Activated CD8-positive, alpha-beta T cell treated with anti-CD3 and anti-CD28 coated beads for 36 hours (primary cell): ENCODE data around the gene OCIAD1. TPM values are rescaled to one million over a fixed set of nuclear protein-coding genes. Genes with fewer than 3 reads are reported as not detected.
"Not testable (repeated sequence)": the region's sequence is repeated elsewhere in the genome, so short reads cannot be mapped to it uniquely, and the experiment has no call there.

Experiments used
- ATAC-seq: fragments of 200-7000 bp; cut with Tn5 transposase; one replicate; pipeline ENCODE4 v1.10.0; 2021; ENCODE audit warnings: mild to moderate bottlenecking, moderate library complexity
- CTCF ChIA-PET: fragments of 350-600 bp; sonication (Branson Sonifier 250); formaldehyde crosslinking; loops from one replicate; lab custom pipeline; 2021; ENCODE audit warnings: antibody characterized with exemption; lab: Charles Lee
- POLR2A ChIA-PET: fragments of 350-600 bp; sonication (Branson Sonifier 250); formaldehyde crosslinking; loops from one replicate; lab custom pipeline; 2021; ENCODE audit warnings: antibody characterized with exemption; lab: Charles Lee
- DNase-seq: peaks from one replicate; pipeline ENCODE4 v3.0.0-alpha.2; 2020
- H3K27ac Mint-ChIP-seq: one replicate; pipeline ENCODE4 v1.8.0; 2021; ENCODE audit warnings: mild to moderate bottlenecking, mixed read lengths
- H3K27me3 Mint-ChIP-seq: one replicate; pipeline ENCODE4 v1.8.0; 2021; ENCODE audit warnings: mixed read lengths
- H3K36me3 Mint-ChIP-seq: one replicate; pipeline ENCODE4 v1.8.0; 2021; ENCODE audit warnings: low read depth, mixed read lengths
- H3K4me1 Mint-ChIP-seq: one replicate; pipeline ENCODE4 v1.8.0; 2021; ENCODE audit warnings: low read depth, mixed read lengths
- H3K4me3 Mint-ChIP-seq: one replicate; pipeline ENCODE4 v1.8.0; 2021; ENCODE audit warnings: mild to moderate bottlenecking, moderate library complexity, mixed read lengths
- H3K9me3 Mint-ChIP-seq: one replicate; pipeline ENCODE4 v1.8.0; 2021; ENCODE audit warnings: mixed read lengths
- intact Hi-C: fragments of 100-400 bp; cut with micrococcal nuclease; formaldehyde crosslinking; loops from one replicate; pipeline ENCODE4 v1.10.0; 2022
- total RNA-seq, 2 experiments: library from RNA; stranded (reverse); gene quantifications; one replicate each; pipeline ENCODE4 v1.2.3, GENCODE V29; 2021
- TF ChIP-seq, protein P1 (sequence below): fragments of 200-600 bp; IDR thresholded peaks from one replicate; pipeline ENCODE4 v1.8.0; 2022; ENCODE audit warnings: antibody characterized with exemption, mild to moderate bottlenecking

OCIAD1 gene
- total RNA-seq, 2 experiments from 2014 or later, result 103 to 106 TPM

- TF ChIP-seq, protein P1, sequence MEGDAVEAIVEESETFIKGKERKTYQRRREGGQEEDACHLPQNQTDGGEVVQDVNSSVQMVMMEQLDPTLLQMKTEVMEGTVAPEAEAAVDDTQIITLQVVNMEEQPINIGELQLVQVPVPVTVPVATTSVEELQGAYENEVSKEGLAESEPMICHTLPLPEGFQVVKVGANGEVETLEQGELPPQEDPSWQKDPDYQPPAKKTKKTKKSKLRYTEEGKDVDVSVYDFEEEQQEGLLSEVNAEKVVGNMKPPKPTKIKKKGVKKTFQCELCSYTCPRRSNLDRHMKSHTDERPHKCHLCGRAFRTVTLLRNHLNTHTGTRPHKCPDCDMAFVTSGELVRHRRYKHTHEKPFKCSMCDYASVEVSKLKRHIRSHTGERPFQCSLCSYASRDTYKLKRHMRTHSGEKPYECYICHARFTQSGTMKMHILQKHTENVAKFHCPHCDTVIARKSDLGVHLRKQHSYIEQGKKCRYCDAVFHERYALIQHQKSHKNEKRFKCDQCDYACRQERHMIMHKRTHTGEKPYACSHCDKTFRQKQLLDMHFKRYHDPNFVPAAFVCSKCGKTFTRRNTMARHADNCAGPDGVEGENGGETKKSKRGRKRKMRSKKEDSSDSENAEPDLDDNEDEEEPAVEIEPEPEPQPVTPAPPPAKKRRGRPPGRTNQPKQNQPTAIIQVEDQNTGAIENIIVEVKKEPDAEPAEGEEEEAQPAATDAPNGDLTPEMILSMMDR, result no peak
- intact Hi-C loops, result no loop called here
- no peak overlapping the region for H3K27ac Mint-ChIP-seq
- H3K9me3 Mint-ChIP-seq, result no peaks in the 10 kb centered on the region
- DNase-seq (no peak), ATAC-seq (no peak)
- ChIA-PET POLR2A (no interaction called here), CTCF (no interaction called here)
- no peak overlapping the region for H3K4me3 Mint-ChIP-seq
- H3K36me3 Mint-ChIP-seq, result no peaks in the 10 kb centered on the region
- H3K4me1 Mint-ChIP-seq, result peaks cover 7% of the 10 kb centered on the region
- peaks cover 7% of the 10 kb centered on the region for H3K27me3 Mint-ChIP-seq
These were observed 13.9 kb upstream of the OCIAD1 start for GRCh38 chr4:48816971-48817370.

GRCh38 chr4:48821431-48821830 lies 9.5 kb upstream of the OCIAD1 start:
- H3K4me3 Mint-ChIP-seq, H3K9me3 Mint-ChIP-seq, H3K36me3 Mint-ChIP-seq, CTCF ChIA-PET, H3K4me1 Mint-ChIP-seq, intact Hi-C loops, POLR2A ChIA-PET, H3K27me3 Mint-ChIP-seq, H3K27ac Mint-ChIP-seq, ATAC-seq, DNase-seq: not testable (repeated sequence)

- ATAC-seq (no peak), DNase-seq (no peak)
- peaks cover 10% of the 10 kb centered on the region for H3K36me3 Mint-ChIP-seq
- intact Hi-C loops, result no loop called here
- ChIA-PET POLR2A (no interaction called here), CTCF (interaction anchor here (1.0 to 1.2 kb wide), 2 partner anchors 10 to 12 kb away, joined by 3 to 4 read pairs; no protein-coding TSS in a partner anchor)
- H3K27ac Mint-ChIP-seq, result no peak overlapping the region
- H3K4me3 Mint-ChIP-seq, result no peak overlapping the region
- H3K27me3 Mint-ChIP-seq, result no peaks in the 10 kb centered on the region
- TF ChIP-seq, protein P1, result no peak
- H3K4me1 Mint-ChIP-seq, result peaks cover 15% of the 10 kb centered on the region
- H3K9me3 Mint-ChIP-seq, result peaks cover 4% of the 10 kb centered on the region
These were observed 3.3 kb upstream of the OCIAD1 start for GRCh38 chr4:48827622-48828021.

- POLR2A ChIA-PET, result interaction anchor here (1.1 kb wide), 1 partner anchor 18 kb away, joined by 3 read pairs; no protein-coding TSS in a partner anchor
- no peaks in the 10 kb centered on the region for H3K27me3 Mint-ChIP-seq
- peaks cover 29% of the 10 kb centered on the region for H3K36me3 Mint-ChIP-seq
- ATAC-seq (no peak), DNase-seq (no peak)
- H3K4me3 Mint-ChIP-seq, result peak overlapping the region; percentile 94
- H3K4me1 Mint-ChIP-seq, result peaks cover 27% of the 10 kb centered on the region
- peak overlapping the region; percentile 100 for H3K27ac Mint-ChIP-seq
- CTCF ChIA-PET, result no interaction called here
- TF ChIP-seq, protein P1, result no peak
- intact Hi-C loops, result loop anchor here (2.0 to 5.0 kb wide), 2 partner anchors 53 to 76 kb away; partner anchors contain the start of gene OCIAD2
- peaks cover 4% of the 10 kb centered on the region for H3K9me3 Mint-ChIP-seq
These were observed 693 bp downstream of the OCIAD1 start for GRCh38 chr4:48831532-48832030.

GRCh38 chr4:48832571-48832970 lies 1.7 kb downstream of the OCIAD1 start:
- ATAC-seq, result no peak
- TF ChIP-seq, protein P1, result no peak
- no peak for DNase-seq
- peak overlapping the region; percentile 94 for H3K4me3 Mint-ChIP-seq
- H3K27me3 Mint-ChIP-seq, result no peaks in the 10 kb centered on the region
- peaks cover 30% of the 10 kb centered on the region for H3K36me3 Mint-ChIP-seq
- H3K27ac Mint-ChIP-seq, result peak overlapping the region; percentile 55
- CTCF ChIA-PET, result no interaction called here
- H3K9me3 Mint-ChIP-seq, result peaks cover 4% of the 10 kb centered on the region
- intact Hi-C loops, result loop anchor here (5.0 kb wide), 1 partner anchor 75 kb away; the partner anchor contains the start of gene OCIAD2
- POLR2A ChIA-PET, result no interaction called here
- peaks cover 28% of the 10 kb centered on the region for H3K4me1 Mint-ChIP-seq
